Activated CD8-positive, alpha-beta T cell treated with anti-CD3 and anti-CD28 coated beads for 36 hours (primary cell): ENCODE results near the gene DPP6. TPM values are rescaled to one million over a fixed set of nuclear protein-coding genes. Genes with fewer than 3 reads are reported as not detected.

Experiments
- ATAC-seq: fragments of 200-7000 bp; cut with Tn5 transposase; one replicate; pipeline ENCODE4 v1.10.0; 2021; ENCODE audit warnings: mild to moderate bottlenecking, moderate library complexity
- CTCF ChIA-PET: fragments of 350-600 bp; sonication (Branson Sonifier 250); formaldehyde crosslinking; loops from one replicate; lab custom pipeline; 2021; ENCODE audit warnings: antibody characterized with exemption; lab: Charles Lee
- POLR2A ChIA-PET: fragments of 350-600 bp; sonication (Branson Sonifier 250); formaldehyde crosslinking; loops from one replicate; lab custom pipeline; 2021; ENCODE audit warnings: antibody characterized with exemption; lab: Charles Lee
- DNase-seq: peaks from one replicate; pipeline ENCODE4 v3.0.0-alpha.2; 2020
- H3K27ac Mint-ChIP-seq: one replicate; pipeline ENCODE4 v1.8.0; 2021; ENCODE audit warnings: mild to moderate bottlenecking, mixed read lengths
- H3K27me3 Mint-ChIP-seq: one replicate; pipeline ENCODE4 v1.8.0; 2021; ENCODE audit warnings: mixed read lengths
- H3K36me3 Mint-ChIP-seq: one replicate; pipeline ENCODE4 v1.8.0; 2021; ENCODE audit warnings: low read depth, mixed read lengths
- H3K4me1 Mint-ChIP-seq: one replicate; pipeline ENCODE4 v1.8.0; 2021; ENCODE audit warnings: low read depth, mixed read lengths
- H3K4me3 Mint-ChIP-seq: one replicate; pipeline ENCODE4 v1.8.0; 2021; ENCODE audit warnings: mild to moderate bottlenecking, moderate library complexity, mixed read lengths
- H3K9me3 Mint-ChIP-seq: one replicate; pipeline ENCODE4 v1.8.0; 2021; ENCODE audit warnings: mixed read lengths
- CTCF ChIP-seq: fragments of 200-600 bp; IDR thresholded peaks from one replicate; pipeline ENCODE4 v1.8.0; 2022; ENCODE audit warnings: antibody characterized with exemption, mild to moderate bottlenecking
- intact Hi-C: fragments of 100-400 bp; cut with micrococcal nuclease; formaldehyde crosslinking; loops from one replicate; pipeline ENCODE4 v1.10.0; 2022
- total RNA-seq, 2 experiments: library from RNA; stranded (reverse); gene quantifications; one replicate each; pipeline ENCODE4 v1.2.3, GENCODE V29; 2021

Gene DPP6
- total RNA-seq, 2 experiments from 2014 or later = not detected

DNA sequence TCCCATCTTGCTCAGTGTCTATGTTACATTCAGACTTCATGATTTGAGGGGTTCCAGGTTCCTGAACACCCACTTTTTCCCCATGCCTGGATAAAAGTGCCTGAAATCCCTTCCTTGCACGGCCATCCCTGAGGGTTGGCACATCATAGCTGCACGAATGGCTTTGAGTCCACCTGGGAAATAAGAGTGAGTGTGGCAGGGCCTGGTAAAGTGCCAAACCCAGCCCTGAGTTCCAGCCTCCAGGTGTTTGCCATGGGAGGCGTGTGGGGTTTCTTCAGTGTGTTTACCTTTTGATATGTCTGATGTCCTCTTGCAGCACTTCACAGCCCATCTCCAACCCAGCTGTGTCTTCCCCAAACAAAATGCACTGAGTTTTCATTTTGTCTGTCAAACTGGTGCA, 805.0 kb downstream of the DPP6 start:
- Mint-ChIP-seq H3K27me3 (peaks cover 4% of the 10 kb centered on the region), H3K4me1 (no peaks in the 10 kb centered on the region), H3K36me3 (no peaks in the 10 kb centered on the region), H3K27ac (no peak overlapping the region), H3K9me3 (no peaks in the 10 kb centered on the region), H3K4me3 (no peak overlapping the region)
- DNase-seq (no peak), ATAC-seq (no peak)
- POLR2A ChIA-PET = no interaction called here
- CTCF ChIA-PET = no interaction called here
- TF ChIP-seq CTCF = no peak
- intact Hi-C loops = no loop called here

DNA sequence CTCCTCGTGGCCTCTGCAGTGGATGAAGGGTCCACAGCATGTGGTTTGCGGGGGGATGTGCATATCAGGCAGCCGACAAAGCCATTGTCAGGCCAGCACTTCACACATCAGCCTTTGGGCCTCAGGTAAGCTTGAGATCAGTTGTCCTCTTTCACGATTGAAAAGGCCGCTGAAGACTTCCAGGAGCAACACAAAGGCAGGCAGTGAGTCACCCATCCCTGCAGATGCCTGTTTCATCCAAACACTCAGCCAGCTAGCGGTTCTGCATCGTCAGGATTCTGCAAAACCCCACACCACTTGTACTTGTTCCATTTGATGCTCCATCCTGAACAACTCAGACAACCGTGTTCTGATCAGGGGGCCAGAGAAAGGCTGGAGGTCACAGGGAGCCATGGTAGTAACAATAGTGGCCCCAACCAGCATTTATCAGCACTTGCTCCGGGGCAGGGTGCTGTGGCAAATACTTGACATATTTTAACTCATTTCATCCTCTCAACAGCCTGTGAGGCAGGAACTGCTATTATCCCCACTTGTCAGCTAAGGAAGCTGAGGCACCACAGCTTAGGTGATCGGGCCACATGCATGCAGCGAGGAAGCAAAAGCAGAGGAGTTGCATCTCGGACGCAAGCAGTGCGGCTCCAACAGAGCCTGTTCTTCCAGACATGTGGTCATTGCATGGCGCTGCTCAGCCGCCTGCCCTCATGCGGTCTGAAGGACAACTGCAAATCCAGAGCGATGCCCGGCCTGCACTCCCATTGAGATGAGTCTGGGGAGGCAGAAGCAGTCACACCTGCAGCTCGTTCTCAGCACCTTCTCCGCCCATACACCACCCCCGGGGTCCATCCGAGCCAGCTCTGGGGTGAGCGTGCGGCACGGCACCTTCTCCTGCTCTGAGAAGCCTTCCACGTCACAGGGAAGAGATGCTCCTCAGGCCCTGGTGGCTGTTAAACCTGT, 805.8 kb downstream of the DPP6 start:
- Mint-ChIP-seq H3K36me3 (no peaks in the 10 kb centered on the region), H3K4me3 (no peak overlapping the region), H3K4me1 (no peaks in the 10 kb centered on the region), H3K27me3 (peaks cover under 1% of the 10 kb centered on the region), H3K27ac (no peak overlapping the region), H3K9me3 (no peaks in the 10 kb centered on the region)
- DNase-seq (no peak), ATAC-seq (no peak)
- intact Hi-C loops = no loop called here
- ChIA-PET CTCF (no interaction called here), POLR2A (no interaction called here)
- no peak for TF ChIP-seq CTCF

- TF ChIP-seq CTCF = no peak
- Mint-ChIP-seq H3K36me3 (no peaks in the 10 kb centered on the region), H3K9me3 (no peaks in the 10 kb centered on the region), H3K4me1 (no peaks in the 10 kb centered on the region), H3K4me3 (no peak overlapping the region), H3K27me3 (peaks cover 2% of the 10 kb centered on the region), H3K27ac (no peak overlapping the region)
- ChIA-PET CTCF (no interaction called here), POLR2A (no interaction called here)
- intact Hi-C loops = no loop called here
- no peak for DNase-seq
- no peak for ATAC-seq
Observed at GRCh38 chr7:154858836-154859537, 806.8 kb downstream of the DPP6 start.

- no peak for DNase-seq
- CTCF ChIA-PET = no interaction called here
- Mint-ChIP-seq H3K4me3 (no peak overlapping the region), H3K36me3 (no peaks in the 10 kb centered on the region), H3K27ac (no peak overlapping the region), H3K9me3 (no peaks in the 10 kb centered on the region), H3K4me1 (no peaks in the 10 kb centered on the region), H3K27me3 (peaks cover 2% of the 10 kb centered on the region)
- intact Hi-C loops = no loop called here
- ATAC-seq = no peak
- POLR2A ChIA-PET = interaction anchor here (0.6 kb wide), 1 partner anchor 458 kb away, joined by 3 read pairs; no protein-coding TSS in a partner anchor
- TF ChIP-seq CTCF = no peak
Observed at GRCh38 chr7:154859747-154860620, 807.8 kb downstream of the DPP6 start.
